DMS 273 treated with DMSO at 0.1 percent for 48 hours (cell line): ENCODE results near the gene DLG2.

ENCODE experiments used
- DNase-seq: peaks from one replicate; lab custom pipeline; 2025; lab: John Stamatoyannopoulos, UW

DLG2 gene

GRCh38 chr11:83520849-83521248 lies 2106.3 kb downstream of the DLG2 start:
- DNase-seq: no peak

DNA sequence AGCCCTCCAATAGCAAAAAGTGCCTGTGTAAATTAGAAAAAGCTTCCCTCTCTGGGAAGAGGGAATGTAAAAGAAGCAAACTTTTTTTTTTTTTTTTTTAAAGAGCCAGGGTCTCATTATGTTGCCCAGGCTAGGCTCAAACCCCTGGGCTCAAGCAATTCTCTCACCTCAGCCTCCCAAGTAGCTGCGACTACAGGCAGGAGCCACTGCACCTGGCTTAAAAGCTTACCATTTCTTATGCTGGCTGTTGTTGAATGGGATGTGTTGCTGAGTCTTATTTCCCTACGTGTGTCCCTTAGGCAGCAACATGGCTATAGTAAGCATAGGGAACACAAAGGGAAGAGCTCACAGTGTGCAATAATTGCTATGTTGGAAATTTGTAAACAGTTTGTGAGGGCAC lies 2115.5 kb downstream of the DLG2 start:
- no peak for DNase-seq

GRCh38 chr11:83510530-83511460 lies 2116.3 kb downstream of the DLG2 start:
- DNase-seq: no peak

DNA sequence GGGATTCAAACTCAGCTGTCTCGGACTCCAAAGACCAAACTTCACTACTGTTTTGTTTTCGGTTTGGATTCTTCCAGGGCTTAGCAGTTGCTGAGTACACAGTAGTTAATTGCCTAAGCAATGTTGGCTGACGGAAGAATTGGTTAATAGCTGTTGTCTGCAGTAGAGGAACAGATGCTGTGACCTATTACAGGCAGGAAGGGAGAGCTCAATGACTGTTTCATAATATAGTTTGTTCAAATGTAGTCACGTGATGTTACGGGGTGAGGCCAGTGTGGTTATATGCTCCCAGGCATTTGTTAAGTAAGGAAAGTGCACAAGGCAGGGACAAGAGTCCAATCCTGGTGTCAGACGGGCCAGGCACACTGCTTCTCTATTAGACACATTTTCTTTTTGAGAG lies 2118.3 kb downstream of the DLG2 start:
- DNase-seq: no peak

DNA sequence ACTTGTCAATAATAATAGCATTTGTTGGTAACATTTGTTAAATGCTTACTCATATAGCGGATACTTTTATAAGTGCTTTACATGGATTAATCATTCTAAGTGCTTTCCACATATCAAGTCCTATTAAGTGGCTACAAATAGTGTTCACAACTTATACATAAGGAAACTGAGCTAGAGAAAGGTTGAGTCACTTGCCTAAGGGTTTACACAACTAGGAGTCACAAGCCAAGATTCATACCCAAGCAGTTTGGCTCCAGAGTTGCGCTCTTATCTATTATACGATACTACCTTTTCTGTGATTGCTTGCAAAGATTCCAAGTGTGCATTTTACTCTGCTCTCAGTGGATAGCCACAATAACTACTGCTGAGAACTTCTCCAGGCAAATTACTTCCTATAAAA lies 2125.1 kb downstream of the DLG2 start:
- no peak for DNase-seq

- DNase-seq: no peak
These were observed 2133.2 kb downstream of the DLG2 start for GRCh38 chr11:83493917-83494316.

DNA sequence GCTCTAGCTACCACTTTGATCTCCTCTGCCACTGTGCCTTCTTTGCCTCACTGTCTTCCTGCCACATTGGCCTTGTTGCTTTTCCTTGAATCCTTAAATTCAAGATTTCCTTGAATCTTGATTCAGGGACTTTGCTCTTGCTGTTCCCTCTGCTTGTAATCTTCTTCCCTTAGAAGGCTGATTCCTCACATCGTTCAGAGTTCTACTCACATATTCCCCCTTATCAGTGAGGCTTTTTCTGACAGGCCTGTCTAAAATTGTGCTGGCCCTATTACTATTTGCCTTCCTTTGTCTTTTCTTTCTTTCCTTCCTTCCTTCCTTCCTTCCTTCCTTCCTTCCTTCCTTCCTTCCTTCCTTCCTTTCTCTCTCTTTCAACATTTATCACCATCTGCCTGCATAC lies 2134.1 kb downstream of the DLG2 start:
- DNase-seq: no peak

DNA sequence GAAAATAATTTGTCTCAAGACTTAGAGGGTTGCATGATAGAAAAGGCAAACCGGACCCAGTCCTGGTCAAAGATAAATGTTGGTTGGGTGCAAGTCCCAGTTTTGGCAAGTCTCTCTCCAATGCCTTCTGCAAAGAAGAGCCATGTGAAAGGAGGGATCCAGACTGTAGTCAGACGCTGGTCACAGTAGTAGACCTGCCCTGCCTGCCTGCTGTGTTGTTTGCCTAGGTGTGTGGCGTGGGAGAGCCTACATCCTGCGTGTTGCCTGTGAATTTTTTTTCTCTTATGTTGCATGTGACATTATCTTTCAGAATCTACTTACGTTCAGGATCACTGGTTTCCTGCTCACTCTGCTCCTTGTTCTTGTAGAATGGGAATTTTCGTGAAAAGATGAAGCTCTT lies 2143.3 kb downstream of the DLG2 start:
- no peak for DNase-seq

DNA sequence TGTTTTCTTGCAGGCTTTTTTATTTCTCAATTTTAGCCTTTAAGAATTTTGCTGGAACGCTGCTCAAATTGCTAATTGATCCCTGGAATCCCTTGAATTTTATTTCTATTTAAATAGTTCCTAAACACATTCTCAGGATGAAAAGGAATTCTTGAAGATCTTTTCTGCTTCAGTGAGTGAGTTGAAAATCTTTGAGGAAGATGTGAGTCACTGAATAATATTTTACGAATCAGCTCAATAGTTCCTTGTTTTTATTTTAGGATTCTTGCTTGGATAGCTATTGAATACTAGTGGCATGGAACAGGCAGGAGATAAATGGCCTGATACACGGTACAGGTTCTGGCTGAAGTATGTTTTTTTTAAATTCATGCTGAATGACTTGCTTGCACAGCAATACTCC lies 2146.3 kb downstream of the DLG2 start:
- no peak for DNase-seq

DNA sequence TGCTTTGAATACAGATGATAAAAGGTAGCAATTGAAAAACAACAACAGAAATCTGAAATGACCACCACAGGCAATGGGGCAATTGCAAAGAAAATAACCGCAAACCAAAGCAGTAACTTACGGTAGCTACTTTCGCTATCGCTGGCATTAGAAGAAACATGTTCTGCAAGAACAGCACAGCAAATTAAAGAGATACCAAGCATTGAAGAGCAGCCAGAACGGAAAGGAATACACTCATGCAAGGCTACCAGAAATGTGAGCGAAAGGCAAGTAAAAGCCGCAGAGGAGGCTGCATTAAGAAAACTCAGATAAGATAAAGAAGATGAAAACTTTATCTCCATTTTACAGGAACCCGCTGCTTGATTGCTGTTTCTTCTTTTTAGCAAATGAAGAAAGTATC lies 2146.9 kb downstream of the DLG2 start:
- DNase-seq: no peak

- DNase-seq: no peak
These were observed 2149.4 kb downstream of the DLG2 start for GRCh38 chr11:83477772-83478171.

GRCh38 chr11:83475760-83476159 lies 2151.4 kb downstream of the DLG2 start:
- DNase-seq: no peak

DNA sequence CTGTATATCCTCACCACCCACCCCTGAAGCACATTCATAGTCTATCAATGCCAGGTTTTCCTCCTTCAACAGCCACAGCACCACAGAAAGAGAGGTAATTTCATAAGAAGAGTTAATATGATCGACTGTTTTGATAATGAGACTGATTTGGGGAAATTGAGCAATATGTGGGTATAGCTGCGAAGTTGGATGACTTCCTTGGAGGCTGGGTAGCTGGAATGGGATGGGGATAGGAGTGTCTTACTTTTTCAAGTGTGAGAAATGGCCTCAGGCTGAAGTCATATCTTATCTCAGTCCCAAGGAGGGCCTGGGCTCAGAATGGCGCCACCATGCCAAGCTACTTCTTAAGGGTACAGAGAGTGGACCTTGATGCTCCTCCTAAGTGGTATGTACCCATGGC lies 2153.4 kb downstream of the DLG2 start:
- DNase-seq: no peak

- DNase-seq: no peak
These were observed 2154.3 kb downstream of the DLG2 start for GRCh38 chr11:83472806-83473205.

- DNase-seq: no peak
These were observed 2155.1 kb downstream of the DLG2 start for GRCh38 chr11:83471831-83472727.

DNA sequence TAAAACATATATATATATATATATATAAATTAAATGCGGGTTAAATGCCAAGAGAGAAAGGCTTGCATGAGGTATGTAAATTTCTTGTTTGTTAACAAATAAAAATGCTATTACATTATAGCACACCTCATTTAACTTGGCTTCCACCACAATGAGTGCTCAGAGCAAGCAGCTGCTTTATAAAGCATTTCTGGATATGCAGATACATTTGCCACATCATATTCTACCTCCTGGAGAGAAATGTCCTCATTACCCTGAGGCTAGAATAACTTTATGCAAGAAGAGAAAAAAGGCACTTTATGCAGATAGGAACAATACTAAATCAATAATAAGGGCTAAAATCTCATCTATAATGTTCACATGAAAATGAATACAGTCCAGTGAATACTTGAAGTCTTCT lies 2159.3 kb downstream of the DLG2 start:
- no peak for DNase-seq

- no peak for DNase-seq
These were observed 2162.8 kb downstream of the DLG2 start for GRCh38 chr11:83464160-83464944.

DNA sequence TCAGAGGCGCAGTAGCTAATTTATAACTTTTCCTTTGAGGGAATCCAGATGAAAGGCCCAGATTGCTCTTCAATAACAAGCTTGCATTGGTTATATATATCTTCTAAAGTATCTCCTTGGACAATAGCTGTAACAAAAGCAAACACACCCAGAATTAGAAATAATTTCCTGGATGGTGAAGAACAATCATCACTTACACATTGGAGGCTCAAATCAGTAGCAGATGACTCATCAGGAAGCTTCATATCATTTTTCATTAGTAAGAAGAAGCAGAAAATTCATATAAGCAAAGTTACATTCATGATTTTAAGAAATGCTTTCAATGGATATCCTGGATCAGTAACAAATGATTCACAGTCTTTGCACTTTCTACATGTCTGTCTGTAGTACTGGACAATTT lies 2167.3 kb downstream of the DLG2 start:
- DNase-seq: no peak

DNA sequence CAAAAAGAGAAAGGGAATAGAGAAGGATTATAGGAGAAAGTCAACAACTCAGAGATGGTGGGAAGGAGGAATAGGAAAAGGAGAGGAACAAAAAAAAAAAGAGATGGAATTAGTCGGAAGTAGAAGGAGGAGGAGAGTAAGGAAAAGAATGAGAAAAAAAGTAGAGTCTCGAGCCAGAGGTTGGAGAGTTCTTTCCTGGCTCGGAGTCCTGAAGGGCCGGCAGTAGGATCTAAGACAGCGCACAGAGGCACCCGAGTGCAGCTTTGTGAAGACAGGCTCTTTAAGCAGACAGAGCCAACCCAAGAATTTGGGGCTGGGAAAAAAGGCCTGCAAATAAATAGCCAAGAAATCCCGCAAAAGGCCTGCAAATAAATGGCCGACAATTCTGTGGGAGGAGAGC lies 2170.6 kb downstream of the DLG2 start:
- DNase-seq: no peak

GRCh38 chr11:83456075-83456474 lies 2171.1 kb downstream of the DLG2 start:
- no peak for DNase-seq

DNA sequence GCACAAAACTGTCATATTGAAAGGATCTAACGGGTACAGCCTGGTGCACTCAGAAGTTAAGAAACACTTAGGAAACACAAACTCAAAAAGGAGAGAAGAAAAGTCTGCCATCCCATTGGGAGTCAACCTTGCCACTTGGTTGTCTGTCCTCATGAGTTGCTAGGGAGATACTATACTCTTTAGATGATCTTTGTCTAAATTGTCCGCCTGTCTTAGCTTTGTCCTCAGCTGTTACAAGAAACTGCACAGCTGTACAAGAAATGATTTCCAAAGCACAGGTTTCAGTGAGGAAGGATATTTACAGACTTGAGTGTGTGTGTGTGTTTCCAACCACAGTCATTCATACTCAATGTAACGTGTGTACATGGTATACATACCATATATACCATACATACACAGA lies 2171.8 kb downstream of the DLG2 start:
- no peak for DNase-seq

DNA sequence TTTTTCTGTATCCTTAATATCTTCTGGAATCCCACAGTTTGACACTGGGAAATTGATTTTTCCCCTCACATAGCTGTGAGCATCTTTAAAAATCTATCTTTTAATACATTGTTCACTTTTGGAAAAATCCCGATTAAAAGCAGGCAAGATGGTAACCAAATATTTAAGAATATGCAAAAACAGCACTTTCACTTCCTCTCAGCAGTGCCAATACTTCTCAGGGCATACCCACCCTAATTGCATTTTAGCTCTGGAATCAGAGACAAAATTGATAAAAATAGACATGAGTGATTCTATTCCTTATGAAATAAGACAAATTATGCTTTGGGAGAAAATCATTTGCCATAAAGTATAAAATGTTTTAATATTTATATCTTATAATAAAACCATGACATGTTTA lies 2172.5 kb downstream of the DLG2 start:
- no peak for DNase-seq
